HT-29 (cell line): Measurements from ENCODE around the gene ZNF732. TPM values are rescaled to one million over a fixed set of nuclear protein-coding genes. Genes with fewer than 3 reads are reported as not detected.
"Not testable (repeated sequence)": the region's sequence is repeated elsewhere in the genome, so short reads cannot be mapped to it uniquely, and the experiment has no call there.

Experiments
- DNase-seq: peaks from one replicate; pipeline ENCODE4 v3.0.0-alpha.2; 2015; ENCODE audit warnings: low spot score
- small RNA-seq: library from RNA; depleted of rRNA; stranded (forward); fragments of <200 nt; gene quantifications from one replicate; pipeline ENCODE3, GENCODE V24; 2014
- total RNA-seq: library from RNA; depleted of rRNA; stranded (reverse); fragments of >200 nt; shearing (Covaris generic); gene quantifications from 2 replicates; pipeline ENCODE4 v1.2.3, GENCODE V29; 2014; rRNA removed

Gene ZNF732
- total RNA-seq, 1 experiment from 2014 or later = not detected

DNA sequence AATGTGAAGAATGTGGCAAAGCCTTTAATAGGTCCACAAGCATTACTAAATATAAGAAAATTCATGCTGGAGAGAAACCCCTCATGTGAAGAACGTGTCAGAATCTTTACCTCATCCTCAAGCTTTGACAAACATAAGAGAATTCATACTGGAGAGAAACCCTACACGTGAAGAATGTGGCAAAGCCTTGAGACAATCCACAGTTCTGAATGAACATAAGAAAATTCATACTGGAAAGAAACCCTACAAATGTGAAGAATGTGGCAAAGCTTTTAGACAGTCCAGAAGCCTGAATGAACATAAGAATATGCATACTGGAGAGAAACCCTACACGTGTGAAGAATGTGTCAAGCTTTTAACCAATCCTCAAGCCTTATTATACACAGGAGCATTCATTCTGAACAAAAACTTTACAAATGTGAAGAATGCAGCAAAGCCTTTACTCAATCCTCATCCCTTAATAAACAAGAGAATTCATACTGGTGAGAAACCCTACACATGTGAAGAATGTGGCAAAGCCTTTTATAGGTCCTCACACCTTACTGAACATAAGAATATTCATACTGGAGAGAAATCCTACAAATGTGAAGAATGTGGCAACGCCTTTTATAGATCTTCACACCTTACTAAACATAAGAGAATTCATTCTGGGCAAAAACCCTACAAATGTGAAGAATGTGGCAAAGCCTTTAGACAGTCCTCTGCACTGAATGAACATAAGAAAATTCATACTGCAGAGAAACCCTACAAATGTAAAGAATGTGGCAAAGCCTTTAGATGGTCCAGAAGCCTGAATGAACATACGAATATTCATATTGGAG lies 51.1 kb downstream of the ZNF732 start:
- no peak for DNase-seq

GRCh38 chr4:252065-252601 lies 53.1 kb downstream of the ZNF732 start:
- no peak for DNase-seq

GRCh38 chr4:244471-244870 lies 60.8 kb downstream of the ZNF732 start:
- peak; percentile 73 for DNase-seq

GRCh38 chr4:243426-243825 lies 61.8 kb downstream of the ZNF732 start:
- DNase-seq = no peak

- peak; percentile 55 for DNase-seq
These were observed 63.0 kb downstream of the ZNF732 start for GRCh38 chr4:242121-242848.

GRCh38 chr4:241411-241810 lies 63.9 kb downstream of the ZNF732 start:
- DNase-seq = not testable (repeated sequence)

DNA sequence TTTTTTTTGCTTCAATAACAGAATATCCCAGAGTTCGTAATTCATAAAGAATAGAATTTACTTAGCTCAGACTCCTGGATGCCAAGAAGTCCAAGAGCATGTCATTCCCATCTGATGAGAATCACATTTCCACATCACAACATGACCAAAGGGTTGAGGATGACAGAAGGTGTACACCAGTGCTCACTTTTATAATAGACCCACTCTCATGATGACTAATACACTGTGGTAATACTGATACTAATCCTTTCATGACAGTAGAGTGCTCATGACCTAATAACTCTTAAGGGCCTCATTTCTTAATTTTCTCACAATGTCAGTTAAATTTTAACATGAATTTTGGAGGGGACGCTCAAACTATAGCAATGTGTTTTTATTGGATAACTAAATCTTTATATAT lies 69.2 kb downstream of the ZNF732 start:
- DNase-seq = no peak

DNA sequence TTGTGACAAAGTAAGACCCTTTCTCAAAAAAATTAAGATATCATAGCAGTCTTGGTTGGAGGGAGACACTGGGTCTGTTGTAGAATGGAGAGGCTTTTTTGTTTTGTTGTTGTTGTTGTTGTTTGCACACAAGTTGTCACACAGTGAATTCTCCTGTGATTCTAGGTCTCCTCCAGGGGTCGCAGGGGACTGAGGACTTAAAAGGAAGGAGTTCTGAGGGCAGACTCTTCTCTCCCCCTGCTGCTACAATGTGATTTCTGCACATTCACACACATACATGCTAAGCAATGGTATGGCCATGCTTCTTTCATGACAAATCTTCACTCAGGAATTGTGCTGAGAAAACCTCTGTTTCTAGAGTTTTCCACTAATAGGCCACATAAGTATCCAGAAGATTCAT lies 71.1 kb downstream of the ZNF732 start:
- no peak for DNase-seq

DNA sequence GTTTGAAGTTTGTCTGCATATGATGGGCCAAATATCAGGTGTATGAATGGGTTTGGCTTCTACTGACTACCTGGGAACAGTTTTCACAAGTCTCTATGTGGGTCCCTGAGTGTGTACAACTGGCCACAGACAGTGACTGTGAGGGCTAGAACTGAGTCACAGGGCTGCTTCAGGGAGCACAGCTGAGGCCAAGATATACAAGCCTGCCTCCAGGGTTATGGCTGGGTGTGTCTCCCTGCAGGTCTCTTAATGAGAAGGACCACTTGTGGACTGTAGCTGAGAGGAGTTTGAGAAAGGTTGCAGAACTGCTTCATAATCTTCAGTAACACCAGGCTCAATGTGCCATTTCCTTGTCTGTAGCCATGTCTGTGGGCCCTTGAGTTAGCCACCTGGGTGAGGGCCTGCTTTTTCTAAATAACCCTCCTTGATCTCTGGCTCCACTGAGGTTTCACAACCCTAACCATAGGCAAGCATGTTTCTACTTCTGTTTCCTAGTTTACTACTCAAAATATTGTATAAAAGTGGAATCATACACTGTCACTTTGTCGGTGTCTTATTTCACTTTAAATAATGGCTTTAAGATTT lies 81.3 kb downstream of the ZNF732 start:
- no peak for DNase-seq

Small RNA genes within 50 kb of the gene (small RNA-seq; reads per million reads assigned to genes)
- not detected for gene AC079140.2
- gene MIR571 = not detected

Other genes with a start within 250 kb of the ZNF732 start
- 1.3 and 2.3 TPM in 2 replicates for gene ZNF718, start 181.0 kb downstream of the ZNF732 start, total RNA-seq
- gene ZNF141, start 32.3 kb upstream of the ZNF732 start, total RNA-seq = 0.44 and 0.84 TPM in 2 replicates
- 13.9 and 16.5 TPM in 2 replicates for gene ZNF721, start 193.7 kb upstream of the ZNF732 start, total RNA-seq
- 42.1 and 49.7 TPM in 2 replicates for gene PIGG, start 193.7 kb upstream of the ZNF732 start, total RNA-seq